Measurements from ENCODE around the gene OR5D16. TPM values are rescaled to one million over a fixed set of nuclear protein-coding genes. Genes with fewer than 3 reads are reported as not detected.

Gene OR5D16
- total RNA-seq, result not detected in 2 replicates

GRCh38 chr11:55838452-55838851, at the start of gene OR5D16:
TSS of gene OR5D16 (plus strand) at chr11:55838752. CDS start at chr11:55838752, 0 bp downstream.

GRCh38 chr11:55795256-55795655, 43.3 kb upstream of the OR5D16 start, which contains the start of gene OR5D14:
TSS of gene OR5D14 (plus strand) at chr11:55795556. CDS start at chr11:55795556, 0 bp downstream.

GRCh38 chr11:55811067-55811466, 27.5 kb upstream of the OR5D16 start, which contains the start of gene OR5L1:
TSS of gene OR5L1 (plus strand) at chr11:55811367. CDS start at chr11:55811467, 100 bp downstream.

GRCh38 chr11:55819330-55819729, 19.2 kb upstream of the OR5D16 start, which contains the start of gene OR5D18:
TSS of gene OR5D18 (plus strand) at chr11:55819630. CDS start at chr11:55819630, 0 bp downstream.

GRCh38 chr11:55826919-55827318, 11.6 kb upstream of the OR5D16 start, which contains the start of gene OR5L2:
TSS of gene OR5L2 (plus strand) at chr11:55827219. CDS start at chr11:55827219, 0 bp downstream.

GRCh38 chr11:55882997-55883396, 44.4 kb downstream of the OR5D16 start, which contains the start of gene TRIM51:
TSS of gene TRIM51 (plus strand) at chr11:55883297. CDS start at chr11:55885429, 2,132 bp downstream.

Other genes with a start within 250 kb of the OR5D16 start
- not detected in 2 replicates for gene OR4C11, start 231.1 kb upstream of the OR5D16 start, total RNA-seq
- not detected in 2 replicates for gene OR4P4, start 203.6 kb upstream of the OR5D16 start, total RNA-seq
- not detected in 2 replicates for gene OR4S2, start 190.4 kb upstream of the OR5D16 start, total RNA-seq
- gene OR4C6, start 176.6 kb upstream of the OR5D16 start, total RNA-seq, result not detected in 2 replicates
- gene OR5D13, start 65.3 kb upstream of the OR5D16 start, total RNA-seq, result not detected in 2 replicates
- not detected in 2 replicates for gene OR5D14, start 43.2 kb upstream of the OR5D16 start, total RNA-seq
- not detected in 2 replicates for gene OR5L1, start 27.4 kb upstream of the OR5D16 start, total RNA-seq
- gene OR5D18, start 19.1 kb upstream of the OR5D16 start, total RNA-seq, result not detected in 2 replicates
- not detected in 2 replicates for gene OR5L2, start 11.5 kb upstream of the OR5D16 start, total RNA-seq
- gene TRIM51, start 44.5 kb downstream of the OR5D16 start, total RNA-seq, result not detected in 2 replicates
- gene OR5W2, start 75.8 kb downstream of the OR5D16 start, total RNA-seq, result not detected in 2 replicates
- not detected in 2 replicates for gene OR5I1, start 97.6 kb downstream of the OR5D16 start, total RNA-seq
- gene OR10AG1, start 131.2 kb downstream of the OR5D16 start, total RNA-seq, result not detected in 2 replicates
- not detected in 2 replicates for gene OR5F1, start 155.9 kb downstream of the OR5D16 start, total RNA-seq
- under 0.01 TPM in 1 of 2 replicates, not detected in the other for gene OR5AS1, start 188.9 kb downstream of the OR5D16 start, total RNA-seq